Heart right ventricle (tissue), 16 donors: ENCODE data around the gene ANGPTL4. TPM values are rescaled to one million over a fixed set of nuclear protein-coding genes. Genes with fewer than 3 reads are reported as not detected.

Source experiments
- ATAC-seq, 8 donors: fragments of 200-7000 bp; cut with Tn5 transposase; one replicate each; pipeline ENCODE4 v1.9.1; 2020; ENCODE audit warnings: mild to moderate bottlenecking in 8 of 8, moderate library complexity in 8 of 8, moderate number of reproducible peaks in 1 of 8
- DNase-seq, 2 donors: peaks; one replicate each; pipeline ENCODE4 v3.0.0-alpha.2; 2020
- H3K27ac ChIP-seq, 10 donors: fragments of 200-600 bp; sonication (generic) in 2 of 10; one replicate each; pipeline versions ENCODE4 v1.5.0 to v1.8.0; 2020 to 2022; ENCODE audit warnings: mild to moderate bottlenecking in 3 of 10
- H3K27me3 ChIP-seq, 7 donors: fragments of 200-600 bp; one replicate each; pipeline ENCODE4 v1.8.0; 2021 to 2022; ENCODE audit warnings: mild to moderate bottlenecking in 2 of 7
- H3K36me3 ChIP-seq, 9 donors: fragments of 200-600 bp; sonication (generic) in 1 of 9; one replicate each; pipeline versions ENCODE4 v1.5.0 to v1.8.0; 2020 to 2022; ENCODE audit warnings: mild to moderate bottlenecking in 2 of 9
- H3K4me1 ChIP-seq, 9 donors: fragments of 200-600 bp; sonication (generic) in 1 of 9; one replicate each; pipeline versions ENCODE4 v1.5.0 to v1.8.0; 2020 to 2022; ENCODE audit warnings: mild to moderate bottlenecking in 4 of 9
- H3K4me3 ChIP-seq, 10 donors: fragments of 200-600 bp; sonication (generic) in 2 of 10; one replicate each; pipeline versions ENCODE4 v1.5.0 to v1.8.0; 2020 to 2022; ENCODE audit warnings: mild to moderate bottlenecking in 7 of 10, moderate library complexity in 2 of 10
- H3K9me3 ChIP-seq, 11 donors: fragments of 200-600 bp in 10 of 11; sonication (generic) in 2 of 11; one replicate each; pipeline versions ENCODE4 v1.5.0 to v1.8.0; 2013 to 2022; ENCODE audit warnings: mild to moderate bottlenecking in 2 of 11, control low read depth in 1 of 11, moderate library complexity in 1 of 11
- WGBS, 2 donors: extraction: QIAGEN DNeasy Blood & Tissue Kit; methylation state at CpG; one replicate each; pipeline ENCODE4 v1.1.7; 2013; ENCODE audit warnings: inconsistent platforms in 1 of 2; 5-methylcytosine and 5-hydroxymethylcytosine counted together
- intact Hi-C, 10 donors: fragments of 100-400 bp; cut with DNase I; formaldehyde crosslinking; loops; one replicate each; pipeline versions ENCODE4 v1.11.1 to v1.14.2; 2022
- polyA plus RNA-seq, 2 donors: library from polyadenylated mRNA; stranded (reverse); fragments of 200-250 nt; gene quantifications; one replicate each; pipeline ENCODE4 v1.2.3, GENCODE V29; 2013
- total RNA-seq, 10 donors: library from RNA; stranded (reverse); fragmentation: NEBNext Ultra II Directional in 3 of 10; extraction: Animal tissue kit (Norgen Biotek cat#: 25700) in 3 of 10; gene quantifications; one replicate each; pipeline versions ENCODE4 v1.2.1 to v1.2.4, GENCODE V29; 2021 to 2023
- TF ChIP-seq, protein P1 (sequence below), 9 donors: fragments of 200-600 bp; sonication (generic) in 2 of 9; IDR thresholded peaks; one replicate each; pipeline versions ENCODE4 v1.5.0 to v1.8.0; 2021 to 2022; ENCODE audit warnings: antibody characterized with exemption in 9 of 9, mild to moderate bottlenecking in 5 of 9, moderate library complexity in 1 of 9
- donor health status: Arrhythmogenic right ventricular cardiomyopathy.
- donor health status: ischemic (EF 13 %, LVEDD 7.1; RV severe dilation, severe dysfunction).
- donor health status: healthy with polysubstance abuse.
- donor health status: DM: no; HTN: yes; CAD: no.
- donor health status: DM: no; HTN: no; CAD: no.
- donor health status: ischemic (EF 25% LVEDD 6.9; RV normal size, moderate dysfunction).
- donor health status: ischemic (EF 25% LVEDD 5.7; RV mildly dilated, moderate dysfunction).
- donor health status: healthy.
- donor health status: DM: yes; HTN: yes; CAD: no.
- donor health status: Ischemic cardiomyopathy.
- donor health status: ischemic (EF 35%, LVEDD 5.7; RV mildly dilated, moderate dysfunction).
- donor health status: nonischemic (EF 11% LVEDD 7.7; RV severe dilation, severe dysfunction).
- donor health status: DM: yes; HTN: yes; CAD: no.
- donor health status: PGD.
- donor health status: ischemic (EF 29% LVEDD 5.4; RV normal size, mild dysfunction).
- donor health status: nonischemic (EF 23%, LVEDD 6.1; RV moderate dilation, normal function).

The ANGPTL4 gene
- total and polyA plus RNA-seq, 12 donors: 1.5 to 154 (median 5.1) TPM

DNA sequence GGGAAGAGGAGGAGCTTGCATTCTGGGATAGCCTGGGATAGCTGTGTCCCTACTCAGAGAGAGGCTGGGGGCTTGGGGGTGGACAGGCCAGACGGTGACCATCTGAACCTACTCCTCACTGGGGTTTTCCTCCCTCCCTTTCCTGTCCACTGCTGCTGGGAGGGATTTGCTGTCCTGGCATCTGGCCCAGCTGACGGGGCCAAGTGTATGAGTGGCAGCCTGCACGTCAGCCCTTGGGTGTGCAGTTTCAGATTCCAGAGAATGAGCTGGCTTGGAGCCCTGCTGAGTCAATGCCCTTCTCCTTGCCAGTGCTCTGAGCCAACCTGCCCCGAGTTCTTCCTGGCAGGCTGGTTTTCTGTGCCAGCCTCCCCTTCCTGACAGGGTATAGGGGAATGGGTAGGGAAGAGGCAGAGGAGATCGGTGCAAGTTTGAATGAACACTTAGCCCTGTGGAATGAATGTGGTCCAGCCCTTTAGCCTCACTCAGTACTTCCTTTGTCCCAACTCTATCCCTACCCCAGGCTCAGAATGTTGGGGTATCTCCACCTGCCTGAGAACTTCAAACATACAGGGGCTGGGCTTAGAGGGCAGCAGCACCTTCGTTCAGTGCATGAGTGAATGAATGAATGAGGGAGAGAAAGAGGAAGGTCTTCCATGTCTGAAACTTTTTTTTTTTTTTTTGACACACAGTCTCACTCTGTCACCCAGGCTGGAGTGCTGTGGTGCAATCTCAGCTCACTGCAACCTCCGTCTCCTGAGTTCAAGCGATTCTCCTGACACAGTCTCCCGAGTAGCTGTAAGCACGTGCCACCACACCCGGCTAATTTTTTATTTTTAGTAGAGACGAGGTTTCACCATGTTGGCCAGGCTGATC lies 1.8 kb upstream of the ANGPTL4 start:
- peaks cover 8 to 58% (median 47%) of the 10 kb centered on the region in 9 donors for H3K4me1 ChIP-seq
- intact Hi-C loops: loop anchor here in 2 of 10 donors (2.0 kb wide), 1 partner anchor 29 kb away; the partner anchor contains the start of gene RAB11B (in 2 of the 2)
- no peaks in the 10 kb centered on the region for H3K36me3 ChIP-seq
- H3K27me3 ChIP-seq: peaks cover 0 to 30% (median 0%) of the 10 kb centered on the region in 7 donors
- ATAC-seq: peak; percentile 78 to 91 (median 87)
- no peaks in the 10 kb centered on the region for H3K9me3 ChIP-seq
- WGBS, 2 donors: 31 to 32% methylated on average over 12 of the region's 12 CpGs
- peak overlapping the region in 3 of 10 donors; percentile 5 to 17 (median 9) for H3K4me3 ChIP-seq
- DNase-seq: peak; percentile 93 to 95
- H3K27ac ChIP-seq: peak overlapping the region in 9 of 10 donors; percentile 47 to 93 (median 83)
- TF ChIP-seq, protein P1, sequence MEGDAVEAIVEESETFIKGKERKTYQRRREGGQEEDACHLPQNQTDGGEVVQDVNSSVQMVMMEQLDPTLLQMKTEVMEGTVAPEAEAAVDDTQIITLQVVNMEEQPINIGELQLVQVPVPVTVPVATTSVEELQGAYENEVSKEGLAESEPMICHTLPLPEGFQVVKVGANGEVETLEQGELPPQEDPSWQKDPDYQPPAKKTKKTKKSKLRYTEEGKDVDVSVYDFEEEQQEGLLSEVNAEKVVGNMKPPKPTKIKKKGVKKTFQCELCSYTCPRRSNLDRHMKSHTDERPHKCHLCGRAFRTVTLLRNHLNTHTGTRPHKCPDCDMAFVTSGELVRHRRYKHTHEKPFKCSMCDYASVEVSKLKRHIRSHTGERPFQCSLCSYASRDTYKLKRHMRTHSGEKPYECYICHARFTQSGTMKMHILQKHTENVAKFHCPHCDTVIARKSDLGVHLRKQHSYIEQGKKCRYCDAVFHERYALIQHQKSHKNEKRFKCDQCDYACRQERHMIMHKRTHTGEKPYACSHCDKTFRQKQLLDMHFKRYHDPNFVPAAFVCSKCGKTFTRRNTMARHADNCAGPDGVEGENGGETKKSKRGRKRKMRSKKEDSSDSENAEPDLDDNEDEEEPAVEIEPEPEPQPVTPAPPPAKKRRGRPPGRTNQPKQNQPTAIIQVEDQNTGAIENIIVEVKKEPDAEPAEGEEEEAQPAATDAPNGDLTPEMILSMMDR (IDR thresholded peaks at IDR 0.05): no peak

DNA sequence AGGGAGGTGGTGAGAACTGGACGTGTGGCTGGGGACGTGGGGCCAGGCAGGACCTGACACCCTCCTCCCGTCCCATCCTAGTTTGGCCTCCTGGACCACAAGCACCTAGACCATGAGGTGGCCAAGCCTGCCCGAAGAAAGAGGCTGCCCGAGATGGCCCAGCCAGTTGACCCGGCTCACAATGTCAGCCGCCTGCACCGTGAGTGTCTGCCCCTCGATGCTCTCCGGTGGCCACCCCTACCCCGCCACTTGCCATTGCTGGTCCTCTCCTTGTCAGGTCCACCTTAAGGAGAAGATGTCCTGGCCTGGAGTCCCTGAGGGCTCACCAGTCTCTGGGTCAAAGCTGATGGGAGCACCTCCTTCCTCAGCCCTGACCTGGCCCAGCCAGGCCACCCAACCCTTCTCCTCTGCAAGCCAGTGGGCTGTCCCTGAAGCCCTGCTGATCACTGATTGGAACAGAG lies 2.2 kb downstream of the ANGPTL4 start:
- ATAC-seq: no peak
- intact Hi-C loops: loop anchor here in 2 of 10 donors (2.0 kb wide), 2 partner anchors 25 to 27 kb away; partner anchors contain the start of gene RAB11B (in 1 of the 2)
- Histone ChIP-seq H3K4me1 (peaks cover 17 to 88% (median 67%) of the 10 kb centered on the region in 9 donors), H3K27ac (peak overlapping the region in 5 of 10 donors; percentile 77 to 93 (median 90)), H3K27me3 (peaks cover 0 to 30% (median 0%) of the 10 kb centered on the region in 7 donors), H3K4me3 (peak overlapping the region in 3 of 10 donors; percentile 61 to 79 (median 74)), H3K36me3 (peaks cover 0 to 36% (median 0%) of the 10 kb centered on the region in 9 donors), H3K9me3 (no peaks in the 10 kb centered on the region)
- 92 to 95% methylated on average over 11 of the region's 11 CpGs for WGBS, 2 donors
- no peak for DNase-seq
- TF ChIP-seq, protein P1 (IDR thresholded peaks at IDR 0.05): no peak

DNA sequence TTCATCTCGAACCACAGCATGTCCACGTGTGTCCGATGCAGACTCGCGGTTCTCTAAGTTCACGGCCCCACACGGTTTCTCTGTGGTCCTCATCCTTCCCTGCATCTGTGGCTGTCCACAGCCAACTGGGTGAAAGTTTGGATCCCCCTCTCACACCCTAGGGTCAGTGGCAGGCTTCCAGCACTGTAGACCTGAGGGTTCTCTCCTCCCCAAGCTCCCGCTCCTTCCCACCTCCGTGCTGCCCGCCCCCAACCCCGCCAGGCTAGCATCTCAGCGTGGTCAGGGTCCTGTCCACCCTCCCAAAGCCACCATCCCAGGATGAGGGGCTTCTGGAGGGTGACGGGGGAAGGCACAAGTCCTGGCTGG lies 3.0 kb downstream of the ANGPTL4 start:
- TF ChIP-seq, protein P1 (IDR thresholded peaks at IDR 0.05): no peak
- H3K4me1 ChIP-seq: peaks cover 17 to 84% (median 59%) of the 10 kb centered on the region in 9 donors
- ATAC-seq: peak in 4 of 8 donors; percentile 1 to 17 (median 4)
- H3K36me3 ChIP-seq: peaks cover 0 to 44% (median 0%) of the 10 kb centered on the region in 9 donors
- H3K9me3 ChIP-seq: no peaks in the 10 kb centered on the region
- H3K27ac ChIP-seq: peak overlapping the region in 9 of 10 donors; percentile 31 to 93 (median 78)
- intact Hi-C loops: loop anchor here in 3 of 10 donors (1.0 to 2.0 kb wide), 3 partner anchors 23 to 26 kb away; partner anchors contain the start of gene RAB11B (in 2 of the 3)
- H3K4me3 ChIP-seq: peak overlapping the region in 7 of 10 donors; percentile 13 to 79 (median 23)
- H3K27me3 ChIP-seq: peaks cover 0 to 30% (median 0%) of the 10 kb centered on the region in 7 donors
- DNase-seq: no peak
- WGBS, 2 donors: 37 to 38% methylated on average over 13 of the region's 13 CpGs
